Measurements from ENCODE around the gene ZNRF3.

Gene ZNRF3

GRCh38 chr22:29103121-29103520 lies 219.7 kb downstream of the ZNRF3 start:
- DNase-seq, result no peak

DNA sequence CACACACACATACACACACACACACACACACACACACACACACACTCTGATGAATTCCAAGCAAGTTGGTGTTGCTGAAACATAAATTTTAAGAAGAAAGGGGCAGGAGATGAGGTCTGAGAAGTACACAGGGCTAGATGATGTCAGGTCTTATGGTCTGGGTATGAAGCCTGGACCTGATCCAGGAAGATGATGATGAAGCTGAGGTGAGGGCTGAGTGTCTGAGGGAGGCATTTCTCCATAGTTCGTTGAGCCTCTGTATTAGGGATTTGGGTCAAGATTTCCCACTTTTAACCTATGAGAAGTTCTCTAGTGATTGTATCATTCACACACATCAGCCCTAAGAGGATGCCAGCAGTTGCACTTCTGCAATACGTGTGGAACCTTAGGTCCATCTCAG lies 222.1 kb downstream of the ZNRF3 start:
- DNase-seq, result no peak

- DNase-seq, result no peak
These were observed 223.5 kb downstream of the ZNRF3 start for GRCh38 chr22:29106839-29107238.
